HCT116 (cell line): ENCODE results near the gene GPC4. TPM values are rescaled to one million over a fixed set of nuclear protein-coding genes. Genes with fewer than 3 reads are reported as not detected.

Experiments
- ATAC-seq: fragments of 200-7000 bp; cut with Tn5 transposase; 2 replicates; pipeline ENCODE4 v1.9.1; 2020; ENCODE audit warnings: mild to moderate bottlenecking, moderate library complexity
- BruUV-seq: library from RNA; stranded (reverse); fragments of 400-500 nt; replicated peaks from 2 replicates; lab custom pipeline; 2021; lab: Mats Ljungman, UMichigan
- CTCF ChIA-PET: fragments of 300-600 bp; sonication (Branson Sonifier 250); formaldehyde crosslinking; loops from one replicate; lab custom pipeline; 2021; ENCODE audit warnings: antibody characterized with exemption; lab: Charles Lee
- POLR2A ChIA-PET: fragments of 300-600, 350-600 bp; sonication (Branson Sonifier 250); formaldehyde crosslinking; loops from one replicate; lab custom pipeline; 2021; ENCODE audit warnings: antibody characterized with exemption; lab: Charles Lee
- RAD21 ChIA-PET, 2 experiments: fragments of 300-600 bp; sonication (Branson Sonifier 250); formaldehyde crosslinking; loops; one replicate each; lab custom pipeline; 2023; ENCODE audit warnings: low total read pairs in 2 of 2; ENCODE audit not compliant: uncharacterized antibody in 2 of 2, unreplicated experiment in 2 of 2, low non-redundant PET in 1 of 2; lab: Charles Lee
- DNase-seq: peaks from one replicate; pipeline ENCODE4 v3.0.0-alpha.2; 2010; ENCODE audit warnings: low read depth, low spot score
- H2AFZ ChIP-seq: fragments of 200-600 bp; shearing (Covaris generic), sonication (generic); 2 replicates; pipeline ENCODE4 v1.6.1; 2017; ENCODE audit warnings: low read depth, mixed run types, mixed read lengths, antibody characterized with exemption, low read length; ENCODE audit not compliant: poor library complexity, severe bottlenecking
- H3K27ac ChIP-seq: 2 replicates; pipeline ENCODE4 v1.5.1; 2012; ENCODE audit warnings: low read depth, low read length
- H3K27me3 ChIP-seq: fragments of 200-600 bp; sonication (generic); 2 replicates; pipeline ENCODE4 v1.6.1; 2016; ENCODE audit warnings: mixed run types, low read length, mixed read lengths; ENCODE audit not compliant: insufficient read depth
- H3K36me3 ChIP-seq, 2 experiments: fragments of 200-500 bp in 1 of 2; fragments of 200-600 bp in 1 of 2; sonication (Bioruptor generic) in 1 of 2; sonication (generic) in 1 of 2; 2 replicates each; pipeline versions ENCODE4 v1.5.1 to v1.6.1; 2014 to 2016; ENCODE audit warnings: low read length in 2 of 2, inconsistent platforms in 1 of 2, mixed read lengths in 1 of 2, mixed run types in 1 of 2; ENCODE audit not compliant: insufficient read depth in 2 of 2, control insufficient read depth in 1 of 2
- H3K4me1 ChIP-seq, 2 experiments: fragments of 200-600 bp in 1 of 2; sonication (generic) in 1 of 2; 2 replicates each; pipeline versions ENCODE4 v1.5.1 to v1.6.1; 2012 to 2017; ENCODE audit warnings: low read length in 2 of 2, inconsistent platforms in 1 of 2, mild to moderate bottlenecking in 1 of 2, mixed read lengths in 1 of 2, mixed run types in 1 of 2, moderate library complexity in 1 of 2; ENCODE audit not compliant: insufficient read depth in 2 of 2, control insufficient read depth in 1 of 2
- H3K4me2 ChIP-seq: fragments of 200-600 bp; sonication (generic); 2 replicates; pipeline ENCODE4 v1.6.1; 2017; ENCODE audit warnings: mixed run types, low read length, mixed read lengths
- H3K4me3 ChIP-seq, 2 experiments: fragments of 200-600 bp in 1 of 2; sonication (generic) in 1 of 2; replicated peaks in 1 of 2; 2 replicates each; pipeline ENCODE4 v1.5.1; 2011 to 2016; ENCODE audit warnings: low read length in 2 of 2, control low read depth in 1 of 2, low read depth in 1 of 2, mild to moderate bottlenecking in 1 of 2, mixed read lengths in 1 of 2, mixed run types in 1 of 2
- H3K79me2 ChIP-seq: fragments of 200-600 bp; sonication (generic); 2 replicates; pipeline ENCODE4 v1.6.1; 2017; ENCODE audit warnings: mild to moderate bottlenecking, mixed run types, low read length, moderate library complexity, mixed read lengths; ENCODE audit not compliant: insufficient read depth
- H3K9ac ChIP-seq: fragments of 200-600 bp; sonication (generic); 2 replicates; pipeline ENCODE4 v1.6.1; 2016; ENCODE audit warnings: low read length, mixed read lengths
- H3K9me2 ChIP-seq: fragments of 200-600 bp; sonication (generic), shearing (Covaris generic); 2 replicates; pipeline ENCODE4 v1.6.1; 2017; ENCODE audit warnings: mixed run types, mild to moderate bottlenecking, moderate library complexity; ENCODE audit not compliant: insufficient read depth
- H3K9me3 ChIP-seq, 2 experiments: fragments of 200-500 bp in 1 of 2; fragments of 200-600 bp in 1 of 2; sonication (Bioruptor generic) in 1 of 2; sonication (generic) in 1 of 2; 2 replicates each; pipeline ENCODE4 v1.6.1; 2014 to 2017; ENCODE audit warnings: low read length in 2 of 2, mixed read lengths in 2 of 2, inconsistent platforms in 1 of 2, low read depth in 1 of 2, mild to moderate bottlenecking in 1 of 2, mixed run types in 1 of 2, moderate library complexity in 1 of 2; ENCODE audit not compliant: control insufficient read depth in 1 of 2, insufficient read depth in 1 of 2
- H4K20me1 ChIP-seq: fragments of 200-600 bp; sonication (generic), shearing (Covaris generic); 2 replicates; pipeline ENCODE4 v1.6.1; 2017; ENCODE audit warnings: mixed run types, mild to moderate bottlenecking, moderate library complexity; ENCODE audit not compliant: insufficient read depth
- CEBPB ChIP-seq: IDR thresholded peaks from 2 replicates; pipeline ENCODE4 v1.6.1; 2012; ENCODE audit warnings: low read depth
- ELF1 ChIP-seq: IDR thresholded peaks from 2 replicates; pipeline ENCODE4 v1.6.1; 2012; ENCODE audit warnings: low read depth, borderline replicate concordance
- FOSL1 ChIP-seq: IDR thresholded peaks from 2 replicates; pipeline ENCODE4 v1.6.1; 2012; ENCODE audit warnings: low read depth
- MAX ChIP-seq: IDR thresholded peaks from 2 replicates; pipeline ENCODE4 v1.6.1; 2012
- POLR2A ChIP-seq: IDR thresholded peaks from 2 replicates; pipeline ENCODE4 v1.7.0; 2011; ENCODE audit warnings: borderline replicate concordance; ENCODE audit not compliant: insufficient read depth, insufficient read length; ENCODE audit errors: extremely low read depth
- YY1 ChIP-seq: IDR thresholded peaks from 2 replicates; pipeline ENCODE4 v1.6.1; 2011; ENCODE audit warnings: low read length, low read depth, moderate library complexity, mild to moderate bottlenecking; ENCODE audit not compliant: insufficient replicate concordance; ENCODE audit errors: extremely low read depth
- intact Hi-C: fragments of 100-400 bp; cut with micrococcal nuclease; formaldehyde crosslinking; loops from 2 replicates; pipeline ENCODE4 v1.10.0; 2022
- total RNA-seq: library from RNA; stranded (reverse); gene quantifications from one replicate; pipeline ENCODE4 v1.2.1, GENCODE V29; 2021; ENCODE audit not compliant: unreplicated experiment
- TF ChIP-seq, protein P1 (sequence below): IDR thresholded peaks from 2 replicates; pipeline ENCODE4 v1.6.1; 2012; ENCODE audit warnings: low read depth
- TF ChIP-seq, protein P2 (sequence below), 3 experiments: fragments of 200-600 bp in 1 of 3; sonication (generic) in 1 of 3; IDR thresholded peaks in 2 of 3; conservative IDR thresholded peaks in 1 of 3; 2 replicates each; pipeline ENCODE4 v1.5.1; 2012 to 2017; ENCODE audit warnings: low read depth in 2 of 3, low read length in 2 of 3, antibody characterized with exemption in 1 of 3, borderline replicate concordance in 1 of 3, control low read depth in 1 of 3, mild to moderate bottlenecking in 1 of 3, mixed read lengths in 1 of 3, mixed run types in 1 of 3, moderate library complexity in 1 of 3; ENCODE audit not compliant: insufficient read depth in 1 of 3

Gene GPC4
- total RNA-seq, 1 experiment from 2014 or later = 9.7 TPM

DNA sequence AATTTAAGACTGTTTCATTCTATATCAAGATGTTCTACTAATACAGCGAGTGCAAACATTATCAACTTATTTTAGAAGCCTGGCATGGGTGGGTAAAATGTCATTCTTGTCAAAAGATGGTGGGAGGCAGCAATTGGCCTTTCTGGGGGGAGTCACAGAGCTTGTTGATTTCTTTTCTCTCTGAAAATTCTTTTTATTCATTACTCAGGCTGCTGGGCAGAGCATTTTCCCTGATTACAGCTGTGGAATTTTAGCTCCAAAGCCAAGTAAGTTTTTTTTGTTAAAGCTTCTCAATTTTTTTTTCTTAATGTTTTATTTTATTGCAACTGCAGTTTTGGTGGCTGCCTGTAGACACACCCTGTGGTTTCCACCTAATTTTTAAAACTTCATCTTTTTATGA is 50.4 kb downstream of the GPC4 start:
- Histone ChIP-seq H3K9me3 (no peaks in the 10 kb centered on the region), H3K36me3 (no peaks in the 10 kb centered on the region), H3K4me1 (no peaks in the 10 kb centered on the region), H3K4me2 (no peak overlapping the region), H3K27ac (no peak overlapping the region), H2AFZ (no peak overlapping the region)
- no TSS peak for BruUV-seq
- DNase-seq = no peak
- intact Hi-C loops = no loop called here
- ATAC-seq = no peak
- no peak for TF ChIP-seq FOSL1
- TF ChIP-seq, all 23 proteins: peak for 0
- RAD21 ChIA-PET = no interaction called here
- POLR2A ChIA-PET = no interaction called here
- H3K27me3 ChIP-seq = no peaks in the 10 kb centered on the region
- H3K9me2 ChIP-seq = no peaks in the 10 kb centered on the region
- H3K4me3 ChIP-seq = no peak overlapping the region
- no peaks in the 10 kb centered on the region for H3K79me2 ChIP-seq
- no peaks in the 10 kb centered on the region for H4K20me1 ChIP-seq
- CTCF ChIA-PET = no interaction called here
- H3K9ac ChIP-seq = no peak overlapping the region

- Histone ChIP-seq H3K9ac (no peak overlapping the region), H3K9me3 (no peaks in the 10 kb centered on the region), H3K36me3 (no peaks in the 10 kb centered on the region), H3K27ac (no peak overlapping the region), H3K4me1 (no peaks in the 10 kb centered on the region), H3K4me2 (no peak overlapping the region), H2AFZ (no peak overlapping the region), H3K27me3 (no peaks in the 10 kb centered on the region), H4K20me1 (no peaks in the 10 kb centered on the region), H3K9me2 (no peaks in the 10 kb centered on the region), H3K79me2 (no peaks in the 10 kb centered on the region), H3K4me3 (no peak overlapping the region)
- CTCF ChIA-PET = no interaction called here
- ATAC-seq (no peak), DNase-seq (no peak)
- intact Hi-C loops = no loop called here
- TF ChIP-seq CEBPB (no peak), YY1 (no peak), MAX (no peak), POLR2A (no peak), ELF1 (no peak)
- TF ChIP-seq, protein P1, sequence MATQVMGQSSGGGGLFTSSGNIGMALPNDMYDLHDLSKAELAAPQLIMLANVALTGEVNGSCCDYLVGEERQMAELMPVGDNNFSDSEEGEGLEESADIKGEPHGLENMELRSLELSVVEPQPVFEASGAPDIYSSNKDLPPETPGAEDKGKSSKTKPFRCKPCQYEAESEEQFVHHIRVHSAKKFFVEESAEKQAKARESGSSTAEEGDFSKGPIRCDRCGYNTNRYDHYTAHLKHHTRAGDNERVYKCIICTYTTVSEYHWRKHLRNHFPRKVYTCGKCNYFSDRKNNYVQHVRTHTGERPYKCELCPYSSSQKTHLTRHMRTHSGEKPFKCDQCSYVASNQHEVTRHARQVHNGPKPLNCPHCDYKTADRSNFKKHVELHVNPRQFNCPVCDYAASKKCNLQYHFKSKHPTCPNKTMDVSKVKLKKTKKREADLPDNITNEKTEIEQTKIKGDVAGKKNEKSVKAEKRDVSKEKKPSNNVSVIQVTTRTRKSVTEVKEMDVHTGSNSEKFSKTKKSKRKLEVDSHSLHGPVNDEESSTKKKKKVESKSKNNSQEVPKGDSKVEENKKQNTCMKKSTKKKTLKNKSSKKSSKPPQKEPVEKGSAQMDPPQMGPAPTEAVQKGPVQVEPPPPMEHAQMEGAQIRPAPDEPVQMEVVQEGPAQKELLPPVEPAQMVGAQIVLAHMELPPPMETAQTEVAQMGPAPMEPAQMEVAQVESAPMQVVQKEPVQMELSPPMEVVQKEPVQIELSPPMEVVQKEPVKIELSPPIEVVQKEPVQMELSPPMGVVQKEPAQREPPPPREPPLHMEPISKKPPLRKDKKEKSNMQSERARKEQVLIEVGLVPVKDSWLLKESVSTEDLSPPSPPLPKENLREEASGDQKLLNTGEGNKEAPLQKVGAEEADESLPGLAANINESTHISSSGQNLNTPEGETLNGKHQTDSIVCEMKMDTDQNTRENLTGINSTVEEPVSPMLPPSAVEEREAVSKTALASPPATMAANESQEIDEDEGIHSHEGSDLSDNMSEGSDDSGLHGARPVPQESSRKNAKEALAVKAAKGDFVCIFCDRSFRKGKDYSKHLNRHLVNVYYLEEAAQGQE = no peak
- TF ChIP-seq, protein P2, sequence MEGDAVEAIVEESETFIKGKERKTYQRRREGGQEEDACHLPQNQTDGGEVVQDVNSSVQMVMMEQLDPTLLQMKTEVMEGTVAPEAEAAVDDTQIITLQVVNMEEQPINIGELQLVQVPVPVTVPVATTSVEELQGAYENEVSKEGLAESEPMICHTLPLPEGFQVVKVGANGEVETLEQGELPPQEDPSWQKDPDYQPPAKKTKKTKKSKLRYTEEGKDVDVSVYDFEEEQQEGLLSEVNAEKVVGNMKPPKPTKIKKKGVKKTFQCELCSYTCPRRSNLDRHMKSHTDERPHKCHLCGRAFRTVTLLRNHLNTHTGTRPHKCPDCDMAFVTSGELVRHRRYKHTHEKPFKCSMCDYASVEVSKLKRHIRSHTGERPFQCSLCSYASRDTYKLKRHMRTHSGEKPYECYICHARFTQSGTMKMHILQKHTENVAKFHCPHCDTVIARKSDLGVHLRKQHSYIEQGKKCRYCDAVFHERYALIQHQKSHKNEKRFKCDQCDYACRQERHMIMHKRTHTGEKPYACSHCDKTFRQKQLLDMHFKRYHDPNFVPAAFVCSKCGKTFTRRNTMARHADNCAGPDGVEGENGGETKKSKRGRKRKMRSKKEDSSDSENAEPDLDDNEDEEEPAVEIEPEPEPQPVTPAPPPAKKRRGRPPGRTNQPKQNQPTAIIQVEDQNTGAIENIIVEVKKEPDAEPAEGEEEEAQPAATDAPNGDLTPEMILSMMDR (IDR thresholded peaks at IDR 0.05 in 2 of 3, conservative IDR thresholded peaks at IDR 0.05 in 1 of 3; ENCODE audit: borderline replicate concordance in 1 of 3, insufficient read depth in 1 of 3, low read depth in 2 of 3, low read length in 2 of 3) = no peak
- BruUV-seq = no TSS peak
- POLR2A ChIA-PET = no interaction called here
- RAD21 ChIA-PET = no interaction called here
Observed at GRCh38 chrX:133364196-133364595, 51.1 kb downstream of the GPC4 start.
